OCI-LY3 (cell line): ENCODE results near the gene PCBD2.

ENCODE experiments used
- EZH2phosphoT487 ChIP-seq: fragments of 200-600 bp; shearing (Covaris generic); IDR thresholded peaks from 2 replicates; pipeline ENCODE4 v1.6.1; 2018; ENCODE audit warnings: antibody characterized with exemption, mixed run types, low read depth
- TF ChIP-seq, protein P1 (sequence below): fragments of 200-600, 300-600 bp; sonication (generic); IDR thresholded peaks from 2 replicates; pipeline ENCODE4 v1.5.1; 2014; ENCODE audit warnings: antibody characterized with exemption, low read length, low read depth

DNA sequence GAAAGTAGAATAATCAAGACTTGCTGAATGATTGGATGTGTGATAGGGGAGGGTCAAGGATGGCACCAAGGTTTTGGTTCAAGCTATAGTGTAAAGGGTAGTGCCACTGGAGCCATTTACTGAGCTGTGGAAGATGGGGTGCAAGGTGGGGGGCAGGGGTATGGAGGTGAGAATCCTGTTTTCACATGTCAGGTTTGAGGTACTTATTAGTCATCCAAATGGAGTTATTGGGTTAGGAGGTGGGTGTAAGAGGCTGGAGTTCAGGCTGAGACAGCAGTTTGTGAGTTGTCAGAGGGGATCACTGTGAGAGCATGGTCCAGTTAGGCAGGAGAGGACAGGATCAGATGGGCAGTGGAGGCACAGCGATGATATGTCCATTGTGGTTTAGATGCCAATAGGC lies 8.9 kb downstream of the PCBD2 start:
- TF ChIP-seq EZH2phosphoT487 = no peak
- TF ChIP-seq, protein P1, sequence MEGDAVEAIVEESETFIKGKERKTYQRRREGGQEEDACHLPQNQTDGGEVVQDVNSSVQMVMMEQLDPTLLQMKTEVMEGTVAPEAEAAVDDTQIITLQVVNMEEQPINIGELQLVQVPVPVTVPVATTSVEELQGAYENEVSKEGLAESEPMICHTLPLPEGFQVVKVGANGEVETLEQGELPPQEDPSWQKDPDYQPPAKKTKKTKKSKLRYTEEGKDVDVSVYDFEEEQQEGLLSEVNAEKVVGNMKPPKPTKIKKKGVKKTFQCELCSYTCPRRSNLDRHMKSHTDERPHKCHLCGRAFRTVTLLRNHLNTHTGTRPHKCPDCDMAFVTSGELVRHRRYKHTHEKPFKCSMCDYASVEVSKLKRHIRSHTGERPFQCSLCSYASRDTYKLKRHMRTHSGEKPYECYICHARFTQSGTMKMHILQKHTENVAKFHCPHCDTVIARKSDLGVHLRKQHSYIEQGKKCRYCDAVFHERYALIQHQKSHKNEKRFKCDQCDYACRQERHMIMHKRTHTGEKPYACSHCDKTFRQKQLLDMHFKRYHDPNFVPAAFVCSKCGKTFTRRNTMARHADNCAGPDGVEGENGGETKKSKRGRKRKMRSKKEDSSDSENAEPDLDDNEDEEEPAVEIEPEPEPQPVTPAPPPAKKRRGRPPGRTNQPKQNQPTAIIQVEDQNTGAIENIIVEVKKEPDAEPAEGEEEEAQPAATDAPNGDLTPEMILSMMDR = no peak
